NCI-H2171 (cell line): ENCODE data around the gene ARL9.
A peak's percentile ranks its signal among the peaks of the same experiment; 100 is the strongest.

ENCODE experiments used
- DNase-seq: peaks from one replicate; lab custom pipeline; 2025; lab: John Stamatoyannopoulos, UW

The ARL9 gene

GRCh38 chr4:56531823-56532222, 26.2 kb downstream of the ARL9 start:
- no peak for DNase-seq

- DNase-seq = no peak
These were observed 26.6 kb downstream of the ARL9 start for GRCh38 chr4:56532239-56532638.

GRCh38 chr4:56535915-56536314, 30.3 kb downstream of the ARL9 start:
- no peak for DNase-seq

GRCh38 chr4:56537147-56537546, 31.6 kb downstream of the ARL9 start:
- DNase-seq = no peak

- no peak for DNase-seq
These were observed 35.2 kb downstream of the ARL9 start for GRCh38 chr4:56540826-56541225.

GRCh38 chr4:56544573-56545131, 39.1 kb downstream of the ARL9 start:
- DNase-seq = peak; percentile 36

- no peak for DNase-seq
These were observed 45.1 kb downstream of the ARL9 start for GRCh38 chr4:56550642-56551041.

- DNase-seq = no peak
These were observed 45.9 kb downstream of the ARL9 start for GRCh38 chr4:56551516-56551915.

- no peak for DNase-seq
These were observed 46.7 kb downstream of the ARL9 start for GRCh38 chr4:56552273-56552672.

GRCh38 chr4:56570041-56570440, 64.5 kb downstream of the ARL9 start:
- no peak for DNase-seq
